Fibroblast of the aortic adventitia (primary cell): ENCODE measurements around the gene AKAP1. TPM values are rescaled to one million over a fixed set of nuclear protein-coding genes. Genes with fewer than 3 reads are reported as not detected.

Experiments used
- DNase-seq: peaks from one replicate; pipeline ENCODE4 v3.0.0-alpha.2; 2010; ENCODE audit warnings: low read depth
- H3K4me3 ChIP-seq: 2 replicates; pipeline ENCODE4 v1.5.1; 2011; ENCODE audit warnings: low read depth, mild to moderate bottlenecking, control low read depth, low read length, moderate library complexity
- total RNA-seq: library from RNA; depleted of rRNA; stranded (reverse); fragments of >200 nt; gene quantifications from 2 replicates; pipeline ENCODE4 v1.2.3, GENCODE V29; 2012; ENCODE audit warnings: low replicate concordance
- TF ChIP-seq, protein P1 (sequence below): IDR thresholded peaks from 2 replicates; pipeline ENCODE4 v1.5.1; 2011; ENCODE audit warnings: mild to moderate bottlenecking, low read length, control low read depth, inconsistent platforms; ENCODE audit not compliant: insufficient read depth

The AKAP1 gene
- total RNA-seq, 1 donor = 12.9 TPM

DNA sequence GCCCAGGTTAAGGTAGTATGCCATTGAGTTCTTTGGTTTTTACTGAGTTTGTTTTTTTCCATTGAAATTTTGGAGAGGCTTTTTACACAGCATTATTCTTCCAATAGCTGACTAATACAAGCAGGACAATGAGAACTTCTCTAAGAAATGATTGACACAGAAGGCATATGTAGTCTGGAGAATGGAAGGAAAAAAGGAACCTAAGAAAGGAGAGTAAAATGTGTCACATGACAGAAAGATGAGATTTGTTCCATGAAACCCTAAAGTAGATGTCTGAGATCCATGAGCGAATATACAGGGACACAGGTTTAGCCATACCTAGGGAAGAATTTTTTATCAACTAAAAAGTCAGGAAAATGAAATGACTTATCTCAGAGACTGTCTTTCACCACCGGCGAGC, 80.7 kb downstream of the AKAP1 start:
- no peak for DNase-seq
- TF ChIP-seq, protein P1, sequence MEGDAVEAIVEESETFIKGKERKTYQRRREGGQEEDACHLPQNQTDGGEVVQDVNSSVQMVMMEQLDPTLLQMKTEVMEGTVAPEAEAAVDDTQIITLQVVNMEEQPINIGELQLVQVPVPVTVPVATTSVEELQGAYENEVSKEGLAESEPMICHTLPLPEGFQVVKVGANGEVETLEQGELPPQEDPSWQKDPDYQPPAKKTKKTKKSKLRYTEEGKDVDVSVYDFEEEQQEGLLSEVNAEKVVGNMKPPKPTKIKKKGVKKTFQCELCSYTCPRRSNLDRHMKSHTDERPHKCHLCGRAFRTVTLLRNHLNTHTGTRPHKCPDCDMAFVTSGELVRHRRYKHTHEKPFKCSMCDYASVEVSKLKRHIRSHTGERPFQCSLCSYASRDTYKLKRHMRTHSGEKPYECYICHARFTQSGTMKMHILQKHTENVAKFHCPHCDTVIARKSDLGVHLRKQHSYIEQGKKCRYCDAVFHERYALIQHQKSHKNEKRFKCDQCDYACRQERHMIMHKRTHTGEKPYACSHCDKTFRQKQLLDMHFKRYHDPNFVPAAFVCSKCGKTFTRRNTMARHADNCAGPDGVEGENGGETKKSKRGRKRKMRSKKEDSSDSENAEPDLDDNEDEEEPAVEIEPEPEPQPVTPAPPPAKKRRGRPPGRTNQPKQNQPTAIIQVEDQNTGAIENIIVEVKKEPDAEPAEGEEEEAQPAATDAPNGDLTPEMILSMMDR = no peak
- no peak overlapping the region for H3K4me3 ChIP-seq

DNA sequence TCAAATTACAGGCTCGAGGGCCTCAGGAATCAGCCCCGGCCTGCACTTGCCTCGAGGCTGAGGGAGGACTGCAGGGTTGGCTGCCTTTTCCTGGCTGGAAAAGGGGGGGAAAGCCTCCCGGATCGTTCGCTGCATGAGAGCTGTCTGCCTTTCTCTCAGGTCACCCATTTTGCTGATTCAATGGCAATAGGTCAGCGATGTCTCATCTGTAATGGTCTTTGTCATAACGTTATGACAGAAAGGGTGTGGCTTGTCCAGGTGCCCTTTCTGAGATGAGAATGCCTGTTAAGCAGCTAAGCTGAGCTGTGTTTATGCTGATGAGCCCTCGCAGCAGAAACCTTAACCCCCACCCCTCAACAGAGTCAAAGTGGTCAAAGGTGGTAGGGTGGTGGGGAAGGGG, 81.8 kb downstream of the AKAP1 start:
- no peak overlapping the region for H3K4me3 ChIP-seq
- no peak for DNase-seq
- TF ChIP-seq, protein P1 = no peak

DNA sequence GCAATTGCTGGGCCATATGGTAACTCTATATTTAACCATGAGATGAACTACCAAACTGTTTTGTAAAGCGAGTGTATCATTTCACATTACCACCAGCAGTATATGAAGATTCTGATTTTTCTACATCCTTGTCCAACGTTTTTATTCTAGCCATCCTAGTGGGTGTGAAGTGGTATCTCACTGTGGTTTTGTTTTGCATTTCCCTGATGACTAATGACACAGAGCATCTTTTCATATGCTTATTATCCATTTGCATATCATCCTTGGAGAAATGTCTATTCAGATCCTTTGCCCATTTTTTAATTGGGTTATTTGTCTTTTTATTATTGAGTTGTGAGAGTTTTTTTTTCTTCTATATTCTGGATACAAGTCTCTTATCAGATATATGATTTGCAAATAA, 83.6 kb downstream of the AKAP1 start:
- DNase-seq = no peak
- no peak overlapping the region for H3K4me3 ChIP-seq
- TF ChIP-seq, protein P1 = no peak

DNA sequence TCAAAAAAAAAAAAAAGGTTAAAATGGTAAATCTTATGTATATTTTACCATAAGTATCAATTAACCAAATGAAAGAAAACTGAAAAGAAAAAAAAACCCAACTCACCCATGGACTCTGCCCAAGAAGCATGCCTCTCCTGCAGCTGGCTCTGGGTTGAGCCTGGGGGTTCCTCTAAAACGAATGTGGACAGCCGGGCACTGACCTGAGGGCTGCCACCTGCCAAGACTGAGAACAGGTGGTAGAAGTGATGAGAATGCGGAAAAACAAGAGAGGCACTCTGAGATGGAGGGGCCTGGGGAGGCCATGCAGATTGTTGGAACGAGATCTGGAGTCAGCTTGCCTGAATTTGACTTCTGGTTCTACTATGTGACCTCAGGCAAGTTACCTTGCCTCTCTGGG, 85.8 kb downstream of the AKAP1 start:
- no peak overlapping the region for H3K4me3 ChIP-seq
- no peak for DNase-seq
- TF ChIP-seq, protein P1 = no peak

Other genes starting within 250 kb of the AKAP1 start
- 26.1 and 70.3 TPM in 2 replicates for gene TRIM25, start 171.2 kb upstream of the AKAP1 start, total RNA-seq
- 12.8 and 13.3 TPM in 2 replicates for gene COIL, start 124.2 kb upstream of the AKAP1 start, total RNA-seq
- gene SCPEP1, start 107.1 kb upstream of the AKAP1 start, total RNA-seq = 55.6 and 140 TPM in 2 replicates
- gene MSI2, start 171.3 kb downstream of the AKAP1 start, total RNA-seq = 12.3 and 12.6 TPM in 2 replicates